IPS DF 6.9 (cell line): ENCODE measurements around the gene IL10RA.

ENCODE experiments used
- DNase-seq: peaks from one replicate; pipeline ENCODE4 v3.0.0-alpha.2; 2013; ENCODE audit warnings: low read depth, low spot score
- H3K27ac ChIP-seq: one replicate; pipeline ENCODE4 v1.5.1; 2013; ENCODE audit warnings: low read length, control low read depth
- H3K27me3 ChIP-seq: 2 replicates; pipeline ENCODE4 v1.6.1; 2013; ENCODE audit warnings: mild to moderate bottlenecking, low read length; ENCODE audit not compliant: control insufficient read depth, insufficient read depth
- H3K36me3 ChIP-seq: 2 replicates; pipeline ENCODE4 v1.6.1; 2013; ENCODE audit warnings: low read length; ENCODE audit not compliant: control insufficient read depth, insufficient read depth
- H3K4me1 ChIP-seq: 2 replicates; pipeline ENCODE4 v1.6.1; 2013; ENCODE audit warnings: low read length; ENCODE audit not compliant: control insufficient read depth, insufficient read depth
- H3K4me3 ChIP-seq: 2 replicates; pipeline ENCODE4 v1.5.1; 2013; ENCODE audit warnings: mild to moderate bottlenecking, low read length
- H3K9me3 ChIP-seq: 2 replicates; pipeline ENCODE4 v1.6.1; 2013; ENCODE audit warnings: low read length, inconsistent platforms; ENCODE audit not compliant: control insufficient read depth, insufficient read depth
- WGBS: extraction: QIAGEN DNeasy Blood & Tissue Kit; methylation state at CpG from one replicate; pipeline ENCODE4 v1.1.7; 2013; ENCODE audit warnings: mixed read lengths, missing lambda C conversion rate; ENCODE audit not compliant: insufficient read length, insufficient coverage; 5-methylcytosine and 5-hydroxymethylcytosine counted together

The IL10RA gene

DNA sequence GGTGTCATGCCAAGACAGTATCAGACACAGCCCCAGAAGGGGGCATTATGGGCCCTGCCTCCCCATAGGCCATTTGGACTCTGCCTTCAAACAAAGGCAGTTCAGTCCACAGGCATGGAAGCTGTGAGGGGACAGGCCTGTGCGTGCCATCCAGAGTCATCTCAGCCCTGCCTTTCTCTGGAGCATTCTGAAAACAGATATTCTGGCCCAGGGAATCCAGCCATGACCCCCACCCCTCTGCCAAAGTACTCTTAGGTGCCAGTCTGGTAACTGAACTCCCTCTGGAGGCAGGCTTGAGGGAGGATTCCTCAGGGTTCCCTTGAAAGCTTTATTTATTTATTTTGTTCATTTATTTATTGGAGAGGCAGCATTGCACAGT is 14.6 kb downstream of the IL10RA start:
- no peak overlapping the region for H3K27ac ChIP-seq
- no peak for DNase-seq
- H3K4me3 ChIP-seq = no peak overlapping the region
- H3K4me1 ChIP-seq = 0 out of 2 replicates have a peak, but pooled peaks cover 1% of the 10 kb centered on the region
- H3K36me3 ChIP-seq = no peaks in the 10 kb centered on the region
- WGBS = no CpG with 5 or more reads among the region's 1 CpG
- H3K9me3 ChIP-seq = no peaks in the 10 kb centered on the region
- H3K27me3 ChIP-seq = no peaks in the 10 kb centered on the region

GRCh38 chr11:118001494-118001971 is 15.3 kb downstream of the IL10RA start:
- no peak overlapping the region for H3K27ac ChIP-seq
- 0 out of 2 replicates have a peak, but pooled peaks cover 1% of the 10 kb centered on the region for H3K4me1 ChIP-seq
- H3K36me3 ChIP-seq = no peaks in the 10 kb centered on the region
- H3K9me3 ChIP-seq = no peaks in the 10 kb centered on the region
- no peak overlapping the region for H3K4me3 ChIP-seq
- DNase-seq = no peak
- no CpG with 5 or more reads among the region's 5 CpGs for WGBS
- H3K27me3 ChIP-seq = no peaks in the 10 kb centered on the region

GRCh38 chr11:118002010-118002540 is 15.9 kb downstream of the IL10RA start:
- DNase-seq = no peak
- Histone ChIP-seq H3K36me3 (no peaks in the 10 kb centered on the region), H3K4me3 (no peak overlapping the region), H3K27ac (no peak overlapping the region), H3K4me1 (0 out of 2 replicates have a peak, but pooled peaks cover 1% of the 10 kb centered on the region), H3K27me3 (no peaks in the 10 kb centered on the region), H3K9me3 (no peaks in the 10 kb centered on the region)
- WGBS = no CpG with 5 or more reads among the region's 6 CpGs

DNA sequence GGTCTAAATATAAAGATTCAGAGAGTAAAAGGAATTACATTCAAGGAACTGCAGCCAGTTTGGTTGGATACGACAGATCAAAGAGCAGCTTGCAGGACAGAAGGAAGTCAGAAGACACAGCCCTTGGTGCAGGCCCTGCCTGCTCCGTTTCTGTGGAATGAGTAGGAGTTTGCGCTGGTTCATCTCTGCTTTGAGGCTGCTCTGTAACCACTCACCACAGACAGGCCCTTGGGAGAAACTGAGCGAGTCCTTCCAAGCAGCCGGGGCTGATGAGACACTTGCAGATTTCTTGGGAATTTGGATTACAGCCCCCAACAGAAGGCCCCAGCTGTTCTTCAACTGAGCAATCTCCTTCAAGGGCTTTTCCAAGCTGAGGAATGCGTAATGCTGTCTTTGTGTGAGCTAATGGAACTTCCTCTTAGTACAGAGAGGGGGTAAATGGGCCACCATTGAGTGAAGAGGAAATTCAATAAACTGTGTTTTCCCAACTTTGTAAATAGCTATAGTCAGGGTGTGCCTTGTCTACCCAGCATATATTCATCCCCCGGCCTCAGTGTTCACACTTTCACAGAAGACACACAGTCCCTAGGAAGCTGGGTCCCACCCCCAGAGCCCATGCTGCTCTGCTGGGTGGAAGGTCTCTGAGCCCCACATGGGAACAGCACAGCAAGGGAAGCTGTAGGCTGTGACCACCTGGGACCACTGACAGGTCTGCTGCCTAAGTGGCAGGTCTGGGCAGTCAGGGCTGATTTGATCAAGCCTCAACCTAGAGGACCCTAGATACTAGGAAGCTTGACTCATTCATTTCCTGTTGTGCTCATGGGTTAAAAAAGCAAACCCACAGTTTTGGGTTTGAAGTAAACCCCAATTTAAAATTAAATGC is 16.6 kb downstream of the IL10RA start:
- 0 out of 2 replicates have a peak, but pooled peaks cover 1% of the 10 kb centered on the region for H3K4me1 ChIP-seq
- no peak overlapping the region for H3K27ac ChIP-seq
- H3K9me3 ChIP-seq = no peaks in the 10 kb centered on the region
- H3K36me3 ChIP-seq = no peaks in the 10 kb centered on the region
- no peaks in the 10 kb centered on the region for H3K27me3 ChIP-seq
- H3K4me3 ChIP-seq = no peak overlapping the region
- DNase-seq = no peak
- WGBS = no CpG with 5 or more reads among the region's 7 CpGs

DNA sequence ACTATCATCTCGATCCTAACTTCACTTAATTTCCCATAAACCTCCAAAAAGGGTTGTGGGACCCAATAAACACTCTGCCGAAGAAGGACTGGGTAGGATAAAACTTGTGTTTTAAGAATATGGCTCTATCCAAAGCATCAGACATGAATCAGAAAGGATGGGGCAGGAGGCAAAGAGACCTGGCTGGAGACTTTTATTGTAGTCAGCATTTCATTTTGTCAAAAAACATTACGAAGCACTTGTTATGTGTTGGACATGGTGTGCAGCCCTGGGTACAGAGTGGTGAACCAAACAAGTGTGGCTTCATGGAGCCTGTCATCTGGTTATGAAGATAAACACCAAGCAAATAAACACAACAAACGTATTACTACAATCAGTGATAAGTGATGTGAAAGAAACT is 17.3 kb downstream of the IL10RA start:
- Histone ChIP-seq H3K4me3 (no peak overlapping the region), H3K36me3 (no peaks in the 10 kb centered on the region), H3K9me3 (no peaks in the 10 kb centered on the region), H3K27me3 (no peaks in the 10 kb centered on the region), H3K4me1 (0 out of 2 replicates have a peak, but pooled peaks cover 1% of the 10 kb centered on the region), H3K27ac (no peak overlapping the region)
- DNase-seq = no peak
- WGBS = 100% methylated on average over 1 of the region's 4 CpGs

GRCh38 chr11:118004543-118005223 is 18.5 kb downstream of the IL10RA start:
- H3K27me3 ChIP-seq = no peaks in the 10 kb centered on the region
- no CpG with 5 or more reads among the region's 7 CpGs for WGBS
- no peak overlapping the region for H3K4me3 ChIP-seq
- 0 out of 2 replicates have a peak, but pooled peaks cover 1% of the 10 kb centered on the region for H3K4me1 ChIP-seq
- no peak for DNase-seq
- H3K36me3 ChIP-seq = no peaks in the 10 kb centered on the region
- no peaks in the 10 kb centered on the region for H3K9me3 ChIP-seq
- no peak overlapping the region for H3K27ac ChIP-seq

GRCh38 chr11:118005224-118006152 is 19.3 kb downstream of the IL10RA start:
- Histone ChIP-seq H3K4me1 (0 out of 2 replicates have a peak, but pooled peaks cover 1% of the 10 kb centered on the region), H3K27ac (no peak overlapping the region), H3K9me3 (no peaks in the 10 kb centered on the region), H3K4me3 (no peak overlapping the region), H3K36me3 (no peaks in the 10 kb centered on the region), H3K27me3 (no peaks in the 10 kb centered on the region)
- DNase-seq = no peak
- WGBS = no CpG with 5 or more reads among the region's 12 CpGs

DNA sequence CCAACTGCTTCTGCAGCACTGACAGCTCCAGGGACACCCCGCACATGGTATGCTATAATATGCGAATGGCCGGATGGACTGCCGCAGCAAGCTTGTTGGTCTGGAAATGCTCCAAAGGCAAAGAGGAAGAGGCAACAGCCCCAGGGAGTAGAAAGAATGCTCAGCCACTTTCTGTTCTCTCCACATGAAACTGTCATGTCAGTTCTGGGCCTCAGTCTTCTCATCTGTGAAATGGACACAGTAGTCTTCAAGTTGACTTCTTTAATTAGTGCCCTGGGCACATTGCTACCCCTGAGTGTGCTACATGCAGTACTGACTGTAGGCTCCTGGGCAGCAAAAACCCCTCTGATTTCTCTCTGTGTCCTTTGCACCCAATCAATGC is 19.9 kb downstream of the IL10RA start:
- no CpG with 5 or more reads among the region's 4 CpGs for WGBS
- H3K36me3 ChIP-seq = no peaks in the 10 kb centered on the region
- H3K4me3 ChIP-seq = no peak overlapping the region
- no peak for DNase-seq
- no peak overlapping the region for H3K27ac ChIP-seq
- peaks cover 1% of the 10 kb centered on the region; the same call in 1 of the 2 replicates for H3K4me1 ChIP-seq
- H3K9me3 ChIP-seq = no peaks in the 10 kb centered on the region
- H3K27me3 ChIP-seq = no peaks in the 10 kb centered on the region

GRCh38 chr11:118007040-118007439 is 20.8 kb downstream of the IL10RA start:
- peaks cover 1% of the 10 kb centered on the region; the same call in 1 of the 2 replicates for H3K4me1 ChIP-seq
- H3K27me3 ChIP-seq = no peaks in the 10 kb centered on the region
- no CpG with 5 or more reads among the region's 5 CpGs for WGBS
- H3K27ac ChIP-seq = no peak overlapping the region
- no peak overlapping the region for H3K4me3 ChIP-seq
- H3K9me3 ChIP-seq = no peaks in the 10 kb centered on the region
- no peak for DNase-seq
- no peaks in the 10 kb centered on the region for H3K36me3 ChIP-seq
